ENCODE data around the gene ADAT1.

GRCh38 chr16:75648265-75649076, 25.4 kb upstream of the ADAT1 start:
- TF ChIP-seq ARNT (IDR thresholded peaks at IDR 0.05), result no peak
- TF ChIP-seq CTBP1 (IDR thresholded peaks at IDR 0.05; ENCODE audit: borderline replicate concordance), result no peak
- TF ChIP-seq HDGF (IDR thresholded peaks at IDR 0.05; ENCODE audit: borderline replicate concordance), result no peak
- no peak for TF ChIP-seq SUZ12 (IDR thresholded peaks at IDR 0.05)

Data from HEK293T (cell line).